Measurements from ENCODE around the gene RNH1.

DNA sequence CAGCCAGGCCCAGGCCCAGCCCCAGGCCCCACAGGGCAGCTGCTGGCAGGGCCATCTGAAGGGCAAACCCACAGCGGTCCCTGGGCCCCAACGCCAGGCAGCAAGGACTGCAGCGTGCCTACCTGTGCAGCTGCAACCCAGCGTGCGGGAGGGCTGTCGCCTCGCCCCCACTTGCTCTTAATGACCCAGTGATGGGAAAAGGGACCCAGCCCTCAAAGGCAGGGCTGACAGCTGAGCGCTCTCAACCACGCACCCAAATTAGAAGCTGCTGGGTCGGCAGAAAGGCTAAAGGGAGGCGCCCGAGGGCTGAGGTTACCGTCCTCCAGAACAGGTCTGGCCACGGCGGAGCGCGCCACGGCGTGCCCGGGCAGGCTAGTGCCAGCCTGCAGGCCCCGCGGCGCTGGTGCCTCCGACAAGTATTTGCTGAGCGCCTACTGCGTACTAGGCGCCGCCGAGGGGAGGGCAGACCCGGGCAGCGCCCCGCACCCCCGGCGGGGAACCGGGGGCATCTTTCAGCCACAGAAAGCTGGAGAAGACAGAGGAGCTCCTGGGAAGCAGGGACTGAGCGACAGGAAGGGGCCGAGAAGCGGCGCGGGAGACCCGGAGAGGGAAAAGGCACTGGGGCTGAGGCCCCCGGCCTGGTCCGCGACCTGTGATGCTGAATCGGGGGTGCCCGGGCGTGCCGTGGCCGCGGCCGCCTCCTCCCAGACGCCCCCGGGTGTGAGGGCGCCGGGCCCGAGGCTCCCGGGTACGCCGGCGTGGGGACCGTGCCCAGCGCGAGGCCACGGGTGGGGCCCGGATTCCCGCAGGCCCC lies 27.6 kb upstream of the RNH1 start:
- TF ChIP-seq CTCF (IDR thresholded peaks at IDR 0.05; ENCODE audit: poor library complexity) (no peak), EZH2 (IDR thresholded peaks at IDR 0.05; ENCODE audit: borderline replicate concordance) (no peak), EZH2phosphoT487 (IDR thresholded peaks at IDR 0.05; ENCODE audit: low read depth, severe bottlenecking, unreplicated experiment) (no peak)
